HepG2 (cell line): ENCODE results near the gene ARHGAP21. TPM values are rescaled to one million over a fixed set of nuclear protein-coding genes. Genes with fewer than 3 reads are reported as not detected.
A peak's percentile ranks its signal among the peaks of the same experiment; 100 is the strongest.

Source experiments
- ATF2 ChIP-seq: sonication (generic); formaldehyde crosslinking; IDR thresholded peaks from 2 replicates; pipeline ENCODE4 v1.4.0; 2020; ENCODE audit warnings: missing genetic modification reagents
- ATF7-NPFF ChIP-seq: sonication (generic); formaldehyde crosslinking; IDR thresholded peaks from 2 replicates; pipeline ENCODE4 v1.8.1; 2023; ENCODE audit warnings: mild to moderate bottlenecking, low read depth, missing genetic modification reagents, moderate library complexity
- CCAR2 ChIP-seq: fragments of 200-400 bp; formaldehyde crosslinking; optimal IDR thresholded peaks from 2 replicates; pipeline ENCODE3; 2018; ENCODE audit warnings: low read depth, mild to moderate bottlenecking, low read length, moderate library complexity
- CEBPG ChIP-seq: IDR thresholded peaks from 2 replicates; pipeline ENCODE4 v1.6.1; 2016
- FOXA3 ChIP-seq: IDR thresholded peaks from 2 replicates; pipeline ENCODE4 v1.6.1; 2016; ENCODE audit warnings: missing genetic modification reagents, missing compliant biosample characterization
- HOXD1 ChIP-seq: sonication (generic); formaldehyde crosslinking; IDR thresholded peaks from 2 replicates; pipeline ENCODE4 v1.5.0; 2020; ENCODE audit warnings: missing genetic modification reagents
- MTA3 ChIP-seq: sonication (generic); formaldehyde crosslinking; IDR thresholded peaks from 2 replicates; pipeline ENCODE4 v1.4.0; 2020; ENCODE audit warnings: missing genetic modification reagents
- MXD4 ChIP-seq: IDR thresholded peaks from 2 replicates; pipeline ENCODE4 v1.6.1; 2016; ENCODE audit warnings: mild to moderate bottlenecking, missing biosample characterization, missing genetic modification reagents
- NFAT5 ChIP-seq: sonication (generic); formaldehyde crosslinking; IDR thresholded peaks from 2 replicates; pipeline ENCODE4 v1.4.0; 2020; ENCODE audit warnings: missing genetic modification reagents
- PHF21A ChIP-seq: sonication (generic); formaldehyde crosslinking; IDR thresholded peaks from 2 replicates; pipeline ENCODE4 v1.5.0; 2020; ENCODE audit warnings: mild to moderate bottlenecking, missing genetic modification reagents
- RXRB ChIP-seq: IDR thresholded peaks from 2 replicates; pipeline ENCODE4 v1.6.1; 2016; ENCODE audit warnings: borderline replicate concordance, missing genetic modification reagents, missing compliant biosample characterization
- TCF7 ChIP-seq: sonication (generic); IDR thresholded peaks from 2 replicates; pipeline ENCODE4 v1.6.1; 2016; ENCODE audit warnings: antibody characterized with exemption, low read depth
- TGIF2 ChIP-seq: IDR thresholded peaks from 2 replicates; pipeline ENCODE4 v1.6.1; 2016; ENCODE audit warnings: control low read depth, missing compliant biosample characterization
- ZBTB43 ChIP-seq: sonication (generic); formaldehyde crosslinking; conservative IDR thresholded peaks from 2 replicates; pipeline ENCODE4 v1.4.0; 2020; ENCODE audit warnings: missing genetic modification reagents
- ZFP37 ChIP-seq: sonication (generic); formaldehyde crosslinking; IDR thresholded peaks from 2 replicates; pipeline ENCODE4 v1.4.0; 2020; ENCODE audit warnings: missing genetic modification reagents, borderline replicate concordance
- ZFY ChIP-seq: sonication (generic); formaldehyde crosslinking; IDR thresholded peaks from 2 replicates; pipeline ENCODE4 v1.4.0; 2020; ENCODE audit warnings: missing genetic modification reagents
- ZNF17 ChIP-seq: sonication (generic); formaldehyde crosslinking; IDR thresholded peaks from 2 replicates; pipeline ENCODE4 v1.5.0; 2020; ENCODE audit warnings: mild to moderate bottlenecking, missing genetic modification reagents
- ZNF235 ChIP-seq: sonication (generic); formaldehyde crosslinking; IDR thresholded peaks from 2 replicates; pipeline ENCODE4 v1.8.1; 2023; ENCODE audit warnings: mild to moderate bottlenecking, missing genetic modification reagents, borderline replicate concordance
- ZNF567 ChIP-seq: sonication (generic); formaldehyde crosslinking; IDR thresholded peaks from 2 replicates; pipeline ENCODE4 v1.8.1; 2023; ENCODE audit warnings: mild to moderate bottlenecking, missing genetic modification reagents, borderline replicate concordance
- ZNF574 ChIP-seq: sonication (generic); formaldehyde crosslinking; IDR thresholded peaks from 2 replicates; pipeline ENCODE4 v1.4.0; 2020; ENCODE audit warnings: missing genetic modification reagents
- ZNF792 ChIP-seq: IDR thresholded peaks from 2 replicates; pipeline ENCODE4 v1.6.1; 2016
- polyA plus RNA-seq, 8 experiments: library from polyadenylated mRNA; depleted of rRNA in 3 of 8; stranded (reverse) in 7 of 8; unstranded in 1 of 8; fragments of >200 nt; fragmentation: Illumina TruSeq in 4 of 8; extraction: Trizol in 4 of 8; gene quantifications; 2 replicates each; pipeline versions ENCODE4 v1.2.1 to v1.2.3, GENCODE V29; 2011 to 2016; ENCODE audit warnings: low read depth in 4 of 8, missing spikeins in 1 of 8, mixed read lengths in 1 of 8; ENCODE audit not compliant: insufficient read depth in 1 of 8
- total RNA-seq, 5 experiments: library from RNA; depleted of rRNA; stranded (reverse); fragments of >200 nt; fragmentation: Illumina TruSeq; extraction: Trizol; gene quantifications; 2 replicates each; pipeline ENCODE4 v1.2.3, GENCODE V29; 2016; ENCODE audit warnings: low read depth in 1 of 5

The ARHGAP21 gene
- total and polyA plus RNA-seq, 2 of the 13 experiments (the other 11 are each of a cell fraction or from before 2014, with no cell fraction given), result 23.9 to 26.6 TPM

- no peak for TF ChIP-seq ATF2 (CRISPR knock-in tag)
- no peak for TF ChIP-seq ATF7-NPFF (CRISPR knock-in tag)
- no peak for TF ChIP-seq PHF21A (CRISPR knock-in tag)
- TF ChIP-seq HOXD1, result no peak
- 0 out of 2 replicates have a peak, but pooled peaks have one; percentile 16 for TF ChIP-seq CEBPG
- no peak for TF ChIP-seq MTA3 (CRISPR knock-in tag)
- TF ChIP-seq RXRB, result no peak
- no peak for TF ChIP-seq ZNF567
- TF ChIP-seq NFAT5, result no peak
- no peak for TF ChIP-seq TGIF2 (CRISPR knock-in tag)
- TF ChIP-seq ZNF574 (CRISPR knock-in tag), result no peak
- no peak for TF ChIP-seq ZBTB43 (CRISPR knock-in tag)
- TF ChIP-seq FOXA3, result no peak
- TF ChIP-seq ZFP37, result no peak
- TF ChIP-seq MXD4, result no peak
- no peak for TF ChIP-seq CCAR2
- TF ChIP-seq ZFY, result no peak
- no peak for TF ChIP-seq ZNF792 (CRISPR knock-in tag)
- TF ChIP-seq ZNF235, result no peak
- no peak for TF ChIP-seq ZNF17 (CRISPR knock-in tag)
- 0 out of 2 replicates have a peak, but pooled peaks have one; percentile 11 for TF ChIP-seq TCF7
These were observed 38.7 kb upstream of the ARHGAP21 start (continued) for GRCh38 chr10:24762161-24762924.
